ENCODE data around the gene ZC3H12D.

DNA sequence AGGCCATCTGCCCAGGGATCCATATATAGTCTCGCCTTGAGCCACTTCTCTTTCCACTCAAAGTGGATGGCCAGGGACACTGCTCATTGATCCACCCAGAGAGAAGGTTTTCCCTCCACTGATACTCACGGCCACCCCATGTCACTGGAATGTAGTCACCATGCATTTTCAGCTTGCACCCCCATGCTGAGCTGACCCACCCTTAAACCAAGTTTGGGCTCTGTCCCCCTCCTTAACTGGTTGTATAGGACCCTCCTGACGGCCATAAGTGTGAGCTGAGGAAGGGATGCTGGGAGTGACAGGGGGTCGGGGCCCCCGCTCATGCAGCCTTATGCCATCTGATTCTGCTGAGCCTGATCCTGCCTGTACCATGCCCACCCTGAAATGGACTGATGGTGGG is 59.1 kb downstream of the ZC3H12D start:
- no peak for TF ChIP-seq CTCF (IDR thresholded peaks at IDR 0.05)
- TF ChIP-seq EZH2 (IDR thresholded peaks at IDR 0.05; ENCODE audit: borderline replicate concordance, insufficient read depth, low read depth, low read length, poor library complexity, severe bottlenecking), result no peak

All from B cell (primary cell).